ENCODE results near the gene ABLIM1. TPM values are rescaled to one million over a fixed set of nuclear protein-coding genes. Genes with fewer than 3 reads are reported as not detected.

ABLIM1 gene
- total and polyA plus RNA-seq, 10 of the 15 experiments (the other 5 are each of a cell fraction or from before 2014, with no cell fraction given) = 14.2 to 50.5 (median 28.1) TPM

- no peaks in the 10 kb centered on the region; the same call in 1 of the 2 replicates for H3K79me2 ChIP-seq (ENCODE audit: control insufficient read depth, insufficient read depth, low read length)
- peak; percentile 95 for DNase-seq (ENCODE audit: low read depth, low spot score)
- in situ Hi-C loops (cut with MboI) (loop anchor here (25.0 kb wide), 1 partner anchor 89 kb away; no protein-coding TSS in a partner anchor), intact Hi-C loops (cut with micrococcal nuclease; ENCODE audit: unreplicated experiment) (loop anchor here (1.0 to 2.0 kb wide), 2 partner anchors 30 to 55 kb away; no protein-coding TSS in a partner anchor)
- H3K27ac ChIP-seq (ENCODE audit: control insufficient read depth, insufficient read depth) = peak overlapping the region; percentile 71
- FAIRE-seq = peak; percentile 65
- H3K27me3 ChIP-seq (replicated peaks in 1 of 2; ENCODE audit: control insufficient read depth in 2 of 2, insufficient read depth in 2 of 2, low read length in 1 of 2) = no peaks in the 10 kb centered on the region; a peak in 1 of 4 replicates
- no peaks in the 10 kb centered on the region for H3K9me3 ChIP-seq (replicated peaks; ENCODE audit: control insufficient read depth, insufficient read depth, low read length)
- TSS peak; percentile 62 for BruUV-seq (replicated peaks)
- H3K9ac ChIP-seq (ENCODE audit: control insufficient read depth, insufficient read depth, low read length) = peak overlapping the region; percentile 61
- 1% methylated on average over 24 of the region's 24 CpGs for WGBS (ENCODE audit: insufficient coverage, insufficient replicate concordance, low lambda C conversion rate, missing lambda C conversion rate)
- ChIA-PET POLR2A (interaction anchor here (0.7 to 2.4 kb wide), 4 partner anchors 18 to 784 kb away, joined by 3 to 8 read pairs (median 6); no protein-coding TSS in a partner anchor), RAD21 (ENCODE audit: unreplicated experiment) (interaction anchor here (0.9 to 2.5 kb wide), 8 partner anchors 17 to 603 kb away, joined by 3 to 13 read pairs (median 5); no protein-coding TSS in a partner anchor), CTCF (interaction anchor here (0.8 to 3.0 kb wide), 10 partner anchors 9 to 260 kb away, joined by 3 to 21 read pairs (median 4); no protein-coding TSS in a partner anchor), SMC1A (ENCODE audit: uncharacterized antibody, unreplicated experiment) (interaction anchor here (0.6 to 3.9 kb wide), 18 partner anchors 10 to 250 kb away, joined by 3 to 21 read pairs (median 4); no protein-coding TSS in a partner anchor)
- no peaks in the 10 kb centered on the region for H4K20me1 ChIP-seq (ENCODE audit: control insufficient read depth, insufficient read depth)
- ATAC-seq = peak; percentile 98
- 0 out of 2 replicates have a peak, but pooled peaks cover 3% of the 10 kb centered on the region for H3K4me1 ChIP-seq (ENCODE audit: control insufficient read depth, insufficient read depth, low read length)
- H3K36me3 ChIP-seq (ENCODE audit: control insufficient read depth in 2 of 2, insufficient read depth in 2 of 2, low read length in 1 of 2) = no peaks in the 10 kb centered on the region
- H2AFZ ChIP-seq (ENCODE audit: control insufficient read depth, low read depth, low read length) = peak overlapping the region; percentile 82
- H3K4me3 ChIP-seq = peak overlapping the region; percentile 69
- peak overlapping the region; percentile 81 for H3K4me2 ChIP-seq (ENCODE audit: control insufficient read depth, insufficient read depth)
- TF ChIP-seq, protein P1, sequence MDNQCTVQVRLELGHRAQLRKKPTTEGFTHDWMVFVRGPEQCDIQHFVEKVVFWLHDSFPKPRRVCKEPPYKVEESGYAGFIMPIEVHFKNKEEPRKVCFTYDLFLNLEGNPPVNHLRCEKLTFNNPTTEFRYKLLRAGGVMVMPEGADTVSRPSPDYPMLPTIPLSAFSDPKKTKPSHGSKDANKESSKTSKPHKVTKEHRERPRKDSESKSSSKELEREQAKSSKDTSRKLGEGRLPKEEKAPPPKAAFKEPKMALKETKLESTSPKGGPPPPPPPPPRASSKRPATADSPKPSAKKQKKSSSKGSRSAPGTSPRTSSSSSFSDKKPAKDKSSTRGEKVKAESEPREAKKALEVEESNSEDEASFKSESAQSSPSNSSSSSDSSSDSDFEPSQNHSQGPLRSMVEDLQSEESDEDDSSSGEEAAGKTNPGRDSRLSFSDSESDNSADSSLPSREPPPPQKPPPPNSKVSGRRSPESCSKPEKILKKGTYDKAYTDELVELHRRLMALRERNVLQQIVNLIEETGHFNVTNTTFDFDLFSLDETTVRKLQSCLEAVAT (IDR thresholded peaks at IDR 0.05) = peak; percentile 47; the same call in 1 of the 2 replicates
- TF ChIP-seq EGR1 (IDR thresholded peaks at IDR 0.05; ENCODE audit: borderline replicate concordance in 1 of 2, low read depth in 2 of 2, low read length in 2 of 2) (peak in 1 of 2 experiments; percentile 17; a peak in 1 of 3 replicates), CHD1 (IDR thresholded peaks at IDR 0.05; ENCODE audit: low read depth, low read length) (peak; percentile 95; the same call in 1 of the 2 replicates), WRNIP1 (IDR thresholded peaks at IDR 0.05; ENCODE audit: borderline replicate concordance, low read depth, low read length) (no peak), MXI1 (IDR thresholded peaks at IDR 0.05; ENCODE audit: low read depth, low read length) (peak; percentile 90), TARDBP (IDR thresholded peaks at IDR 0.05; ENCODE audit: borderline replicate concordance) (no peak), PML (IDR thresholded peaks at IDR 0.05; ENCODE audit: low read length) (peak; percentile 76; the same call in 1 of the 2 replicates), KDM1A (IDR thresholded peaks at IDR 0.05; ENCODE audit: borderline replicate concordance) (no peak), ZNF24 (IDR thresholded peaks at IDR 0.05) (no peak), YY1 (IDR thresholded peaks at IDR 0.05; ENCODE audit: low read depth, low read length) (no peak), CHD4 (IDR thresholded peaks at IDR 0.05) (no peak), POLR2AphosphoS5 (IDR thresholded peaks at IDR 0.05; ENCODE audit: low read length) (peak; percentile 80), POLR2A (IDR thresholded peaks at IDR 0.05; ENCODE audit: low read depth, low read length) (peak; percentile 90), RAD21 (IDR thresholded peaks at IDR 0.05; ENCODE audit: insufficient read depth, low read depth, low read length) (0 out of 2 replicates have a peak, but pooled peaks have one; percentile 4)
- TF ChIP-seq, protein P2, sequence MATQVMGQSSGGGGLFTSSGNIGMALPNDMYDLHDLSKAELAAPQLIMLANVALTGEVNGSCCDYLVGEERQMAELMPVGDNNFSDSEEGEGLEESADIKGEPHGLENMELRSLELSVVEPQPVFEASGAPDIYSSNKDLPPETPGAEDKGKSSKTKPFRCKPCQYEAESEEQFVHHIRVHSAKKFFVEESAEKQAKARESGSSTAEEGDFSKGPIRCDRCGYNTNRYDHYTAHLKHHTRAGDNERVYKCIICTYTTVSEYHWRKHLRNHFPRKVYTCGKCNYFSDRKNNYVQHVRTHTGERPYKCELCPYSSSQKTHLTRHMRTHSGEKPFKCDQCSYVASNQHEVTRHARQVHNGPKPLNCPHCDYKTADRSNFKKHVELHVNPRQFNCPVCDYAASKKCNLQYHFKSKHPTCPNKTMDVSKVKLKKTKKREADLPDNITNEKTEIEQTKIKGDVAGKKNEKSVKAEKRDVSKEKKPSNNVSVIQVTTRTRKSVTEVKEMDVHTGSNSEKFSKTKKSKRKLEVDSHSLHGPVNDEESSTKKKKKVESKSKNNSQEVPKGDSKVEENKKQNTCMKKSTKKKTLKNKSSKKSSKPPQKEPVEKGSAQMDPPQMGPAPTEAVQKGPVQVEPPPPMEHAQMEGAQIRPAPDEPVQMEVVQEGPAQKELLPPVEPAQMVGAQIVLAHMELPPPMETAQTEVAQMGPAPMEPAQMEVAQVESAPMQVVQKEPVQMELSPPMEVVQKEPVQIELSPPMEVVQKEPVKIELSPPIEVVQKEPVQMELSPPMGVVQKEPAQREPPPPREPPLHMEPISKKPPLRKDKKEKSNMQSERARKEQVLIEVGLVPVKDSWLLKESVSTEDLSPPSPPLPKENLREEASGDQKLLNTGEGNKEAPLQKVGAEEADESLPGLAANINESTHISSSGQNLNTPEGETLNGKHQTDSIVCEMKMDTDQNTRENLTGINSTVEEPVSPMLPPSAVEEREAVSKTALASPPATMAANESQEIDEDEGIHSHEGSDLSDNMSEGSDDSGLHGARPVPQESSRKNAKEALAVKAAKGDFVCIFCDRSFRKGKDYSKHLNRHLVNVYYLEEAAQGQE (IDR thresholded peaks at IDR 0.05; ENCODE audit: low read depth, low read length) = no peak
- TF ChIP-seq, protein P3, sequence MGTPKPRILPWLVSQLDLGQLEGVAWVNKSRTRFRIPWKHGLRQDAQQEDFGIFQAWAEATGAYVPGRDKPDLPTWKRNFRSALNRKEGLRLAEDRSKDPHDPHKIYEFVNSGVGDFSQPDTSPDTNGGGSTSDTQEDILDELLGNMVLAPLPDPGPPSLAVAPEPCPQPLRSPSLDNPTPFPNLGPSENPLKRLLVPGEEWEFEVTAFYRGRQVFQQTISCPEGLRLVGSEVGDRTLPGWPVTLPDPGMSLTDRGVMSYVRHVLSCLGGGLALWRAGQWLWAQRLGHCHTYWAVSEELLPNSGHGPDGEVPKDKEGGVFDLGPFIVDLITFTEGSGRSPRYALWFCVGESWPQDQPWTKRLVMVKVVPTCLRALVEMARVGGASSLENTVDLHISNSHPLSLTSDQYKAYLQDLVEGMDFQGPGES (IDR thresholded peaks at IDR 0.05) = no peak
Measured at GRCh38 chr10:114526504-114527238, 131.4 kb downstream of the ABLIM1 start.
